Prostate gland (tissue), 2 donors: ENCODE results near the gene FEZF2.

Source experiments
- POLR2A ChIP-seq: fragments of 450-650 bp; IDR thresholded peaks from one replicate; pipeline ENCODE4 v1.6.1; 2016; ENCODE audit warnings: antibody characterized with exemption, mild to moderate bottlenecking
- TF ChIP-seq, protein P1 (sequence below), 4 experiments: fragments of 200-600 bp in 2 of 4; fragments of 450-650 bp in 2 of 4; sonication (generic) in 2 of 4; IDR thresholded peaks; 1 replicate in 3 of 4; 2 replicates in 1 of 4; pipeline ENCODE4 v1.5.1; 2016 to 2019; ENCODE audit warnings: antibody characterized with exemption in 4 of 4, mild to moderate bottlenecking in 2 of 4, moderate library complexity in 2 of 4

DNA sequence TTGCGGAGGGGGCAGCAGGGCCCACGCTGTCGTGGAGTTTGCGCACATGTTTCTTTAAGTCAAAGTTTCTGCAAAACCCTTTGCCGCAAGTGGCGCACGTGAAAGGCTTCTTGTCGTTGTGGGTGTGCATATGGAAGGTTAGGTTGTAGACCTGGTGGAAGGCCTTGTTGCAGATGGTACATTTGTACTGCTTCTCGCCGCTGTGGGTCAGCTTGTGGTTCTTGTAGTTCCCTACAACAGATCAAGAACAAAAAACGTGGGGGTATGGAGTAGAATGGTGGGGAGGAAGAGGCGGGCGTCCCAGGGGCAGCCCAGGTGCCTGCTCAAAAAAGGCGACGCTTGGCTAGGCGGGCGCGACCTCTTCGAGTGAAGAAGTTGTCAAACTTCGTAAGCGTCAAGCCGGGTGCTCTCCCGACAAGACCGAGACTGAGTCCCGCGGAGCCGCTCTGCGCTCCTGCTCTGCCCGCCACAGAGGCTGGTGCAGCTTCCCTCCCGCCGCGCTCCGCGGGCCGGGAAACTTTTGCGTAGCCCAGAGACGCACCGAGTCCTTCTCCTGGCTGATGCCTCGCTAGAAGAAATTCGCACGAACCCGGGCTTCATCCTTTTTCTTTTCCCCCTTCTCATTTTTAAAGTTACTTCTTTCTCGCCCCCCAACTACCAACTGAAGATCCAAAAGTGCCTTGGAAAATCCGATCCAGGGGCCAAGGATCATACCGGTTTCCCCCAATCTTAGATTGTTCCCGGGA, 3.1 kb downstream of the FEZF2 start:
- no peak for TF ChIP-seq POLR2A
- TF ChIP-seq, protein P1, sequence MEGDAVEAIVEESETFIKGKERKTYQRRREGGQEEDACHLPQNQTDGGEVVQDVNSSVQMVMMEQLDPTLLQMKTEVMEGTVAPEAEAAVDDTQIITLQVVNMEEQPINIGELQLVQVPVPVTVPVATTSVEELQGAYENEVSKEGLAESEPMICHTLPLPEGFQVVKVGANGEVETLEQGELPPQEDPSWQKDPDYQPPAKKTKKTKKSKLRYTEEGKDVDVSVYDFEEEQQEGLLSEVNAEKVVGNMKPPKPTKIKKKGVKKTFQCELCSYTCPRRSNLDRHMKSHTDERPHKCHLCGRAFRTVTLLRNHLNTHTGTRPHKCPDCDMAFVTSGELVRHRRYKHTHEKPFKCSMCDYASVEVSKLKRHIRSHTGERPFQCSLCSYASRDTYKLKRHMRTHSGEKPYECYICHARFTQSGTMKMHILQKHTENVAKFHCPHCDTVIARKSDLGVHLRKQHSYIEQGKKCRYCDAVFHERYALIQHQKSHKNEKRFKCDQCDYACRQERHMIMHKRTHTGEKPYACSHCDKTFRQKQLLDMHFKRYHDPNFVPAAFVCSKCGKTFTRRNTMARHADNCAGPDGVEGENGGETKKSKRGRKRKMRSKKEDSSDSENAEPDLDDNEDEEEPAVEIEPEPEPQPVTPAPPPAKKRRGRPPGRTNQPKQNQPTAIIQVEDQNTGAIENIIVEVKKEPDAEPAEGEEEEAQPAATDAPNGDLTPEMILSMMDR (IDR thresholded peaks at IDR 0.05): no peak
